GM21515 (cell line): Measurements from ENCODE around the gene EIPR1.

Experiments used
- ATAC-seq: cut with Tn5 transposase; IDR thresholded peaks from one replicate; pipeline ENCODE4 v1.9.1; 2021; ENCODE audit not compliant: unreplicated experiment

Gene EIPR1

DNA sequence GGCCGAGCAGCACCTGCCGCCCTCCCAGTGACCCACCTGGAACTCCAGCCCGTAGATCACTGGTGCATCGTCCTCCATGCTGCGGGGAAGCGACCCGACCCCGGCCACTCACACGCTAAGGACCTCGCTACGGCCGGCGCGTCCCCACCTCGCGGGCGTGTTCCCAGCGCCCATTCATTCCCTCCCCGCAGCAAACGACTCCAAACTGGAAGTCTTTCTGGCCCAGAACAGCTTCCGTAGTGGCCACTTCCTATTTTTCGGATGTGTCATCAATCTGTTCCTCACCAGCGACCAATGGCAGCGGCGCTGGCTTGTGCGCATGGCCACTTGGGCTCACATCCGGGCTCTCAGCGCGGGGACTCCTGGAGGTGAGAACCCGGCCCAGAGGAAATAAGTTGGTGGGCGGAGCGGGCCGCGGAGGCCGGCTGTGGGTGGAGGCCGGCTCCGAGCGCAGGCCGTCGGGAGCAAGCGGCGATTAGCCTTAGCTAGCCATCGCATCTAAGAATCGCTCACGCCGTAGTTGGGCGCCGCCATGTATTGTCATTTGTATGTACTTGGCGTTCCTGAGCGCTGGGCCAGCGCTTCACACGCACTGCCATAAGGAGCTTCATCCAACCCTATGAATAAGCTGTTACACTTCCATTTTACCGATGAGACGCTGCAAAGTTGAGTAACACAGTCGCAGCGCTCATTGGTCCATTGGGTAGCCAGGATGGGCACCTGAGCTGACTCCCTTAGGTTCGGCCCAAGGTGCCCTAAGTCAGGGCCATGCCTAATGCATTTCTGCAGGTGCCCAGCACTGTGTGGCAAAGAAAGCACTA lies at the start of gene EIPR1:
Gene EIPR1 (minus strand): TSS at position 207 of the 821 bp plus-strand sequence. CDS start 129 bp downstream, at position 78.
- peak; percentile 79 for ATAC-seq

DNA sequence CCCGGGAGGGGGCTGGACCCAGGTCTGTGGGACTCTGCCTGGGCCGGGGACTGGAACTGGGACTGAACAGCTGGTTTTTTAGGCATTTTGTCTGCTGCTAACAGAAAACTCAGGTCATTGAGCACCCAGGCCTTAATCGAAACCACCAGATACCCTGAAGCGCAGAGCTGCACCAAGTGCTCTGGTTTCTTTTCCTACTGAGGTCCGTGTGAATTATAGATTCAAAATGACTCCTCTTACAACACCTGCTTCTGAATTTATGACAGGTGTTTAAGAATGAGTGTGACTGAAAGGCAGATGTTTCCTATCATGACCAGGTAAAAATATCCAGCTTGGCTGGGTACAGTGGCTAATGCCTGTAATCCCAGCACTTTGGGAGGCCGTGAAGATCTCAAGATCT lies 49.7 kb upstream of the EIPR1 start:
- ATAC-seq, result peak; percentile 87

DNA sequence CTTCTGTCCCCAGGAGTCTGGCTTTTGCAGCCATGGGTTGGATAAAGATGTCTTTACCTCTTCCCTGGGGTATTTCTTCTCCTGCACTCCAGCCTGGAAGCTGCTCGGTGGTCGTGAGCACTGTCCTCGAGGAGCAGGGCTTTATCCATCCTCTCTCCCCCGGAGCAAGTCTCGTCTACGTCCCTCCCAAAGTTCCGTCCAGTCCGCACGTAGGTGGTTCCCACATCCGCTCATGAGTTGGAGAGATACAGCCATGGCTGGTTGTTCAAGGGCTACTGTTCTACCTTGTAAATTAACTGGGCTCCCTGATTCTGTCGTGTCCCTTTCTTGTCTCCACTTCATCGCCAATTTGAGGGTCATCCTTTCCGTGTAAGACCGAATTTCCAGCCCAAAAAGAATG lies 49.0 kb upstream of the EIPR1 start:
- ATAC-seq, result no peak

DNA sequence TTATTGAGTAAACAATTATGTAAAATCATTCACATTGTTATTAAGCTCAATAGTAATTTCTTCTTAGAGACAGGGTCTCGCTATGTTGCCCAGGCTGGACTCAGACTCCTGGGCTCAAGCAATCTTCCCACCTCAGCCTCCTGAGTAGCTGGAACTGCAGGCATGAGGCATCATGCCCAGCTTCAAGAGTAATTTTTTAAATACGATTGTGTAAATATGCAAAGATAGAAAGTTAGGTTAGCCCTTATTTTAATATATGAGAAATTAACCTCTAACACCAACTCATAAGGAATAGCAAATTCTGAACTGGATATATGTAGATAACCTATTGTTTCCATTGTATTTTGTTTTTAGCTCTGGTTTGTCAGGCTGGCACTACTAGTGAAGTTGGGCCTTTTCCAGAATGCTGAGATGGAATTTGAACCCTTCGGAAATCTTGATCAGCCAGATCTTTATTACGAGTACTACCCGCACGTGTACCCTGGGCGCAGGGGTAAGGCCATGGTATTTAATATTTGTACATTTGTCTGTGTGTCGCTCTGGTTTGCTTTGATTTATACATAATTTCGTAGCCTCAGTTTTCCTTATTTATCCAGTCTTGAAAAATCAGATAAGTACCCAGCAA lies 46.7 kb upstream of the EIPR1 start:
- no peak for ATAC-seq

DNA sequence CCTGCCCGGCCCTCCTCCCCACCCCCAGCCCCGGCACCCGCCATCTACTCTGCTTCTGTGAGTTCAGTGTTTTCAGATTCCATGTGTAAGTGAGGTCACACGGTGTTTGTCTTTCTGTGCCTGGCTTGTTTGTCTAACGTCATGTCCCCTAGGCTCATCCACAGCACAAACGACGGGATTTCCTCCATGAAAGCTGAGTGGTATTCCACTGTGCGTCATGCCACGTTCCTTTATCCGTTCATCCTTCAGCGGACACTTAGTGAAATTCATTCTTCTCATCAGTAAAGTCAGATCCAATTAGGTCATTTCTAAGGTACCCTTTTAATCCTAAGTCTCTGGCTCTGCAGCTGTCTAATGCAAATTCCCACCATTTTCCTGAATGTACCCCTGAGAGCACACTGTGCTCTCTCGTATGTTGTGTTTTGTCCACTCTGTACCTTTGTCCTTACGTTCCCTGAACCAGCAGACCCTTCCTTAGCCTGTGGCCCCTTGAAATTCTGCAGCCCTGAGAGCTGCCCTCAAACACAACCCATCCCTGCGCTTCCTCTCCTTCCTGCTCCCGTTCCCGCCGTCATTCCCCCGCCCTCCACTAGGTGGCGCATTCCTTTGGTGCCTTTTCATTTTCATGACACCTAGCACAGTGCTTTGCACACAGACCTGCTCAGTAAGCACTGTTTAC lies 46.0 kb upstream of the EIPR1 start:
- ATAC-seq, result no peak

DNA sequence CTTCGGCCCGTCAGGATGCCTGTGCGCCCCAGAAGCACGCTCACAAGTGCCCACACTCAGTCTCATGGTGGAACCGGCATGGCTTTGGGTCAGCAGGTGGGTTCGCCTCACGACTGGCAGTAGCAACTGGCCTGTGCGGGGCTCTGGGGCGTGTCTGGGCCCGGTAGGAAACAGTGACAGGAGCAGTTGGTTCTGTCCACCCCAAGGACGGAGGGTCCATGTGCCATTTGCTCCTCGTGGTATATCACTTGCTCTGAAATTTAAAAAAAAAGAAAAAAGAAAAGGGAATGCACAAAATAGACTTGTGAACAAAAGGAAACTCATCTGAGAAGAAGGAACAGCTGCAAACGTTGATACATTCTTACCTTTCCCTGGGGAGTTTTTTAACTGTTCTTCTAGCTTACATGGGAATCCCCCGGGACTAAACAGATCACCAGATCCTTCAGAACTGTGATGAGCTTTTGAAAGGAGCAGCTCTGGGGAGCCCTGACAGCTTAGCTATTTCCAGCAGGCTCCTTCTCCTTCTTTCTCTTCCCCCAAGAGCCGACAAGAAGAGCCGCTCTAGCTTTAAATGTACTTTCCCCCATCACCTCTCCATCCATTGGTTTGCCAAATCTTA lies 44.7 kb upstream of the EIPR1 start:
- ATAC-seq, result no peak

DNA sequence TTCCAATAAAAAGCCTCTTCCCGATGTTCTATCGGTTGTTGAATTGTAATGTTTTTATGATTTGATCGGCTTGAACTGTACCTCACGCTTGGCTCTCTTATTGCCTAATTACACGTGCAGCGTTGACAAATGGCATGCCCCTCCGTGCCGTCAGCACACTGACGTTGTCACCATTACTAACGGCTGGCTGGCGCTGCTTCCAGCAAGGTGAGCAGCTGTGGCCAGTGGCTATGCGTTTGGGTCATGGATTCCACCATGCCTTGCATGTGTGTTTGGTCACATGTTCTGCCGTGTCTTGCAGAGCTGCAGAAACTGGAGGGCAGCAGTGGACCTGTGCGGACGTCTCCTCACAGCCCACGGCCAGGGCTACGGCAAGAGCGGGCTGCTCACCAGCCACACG lies 44.0 kb upstream of the EIPR1 start:
- ATAC-seq, result no peak

DNA sequence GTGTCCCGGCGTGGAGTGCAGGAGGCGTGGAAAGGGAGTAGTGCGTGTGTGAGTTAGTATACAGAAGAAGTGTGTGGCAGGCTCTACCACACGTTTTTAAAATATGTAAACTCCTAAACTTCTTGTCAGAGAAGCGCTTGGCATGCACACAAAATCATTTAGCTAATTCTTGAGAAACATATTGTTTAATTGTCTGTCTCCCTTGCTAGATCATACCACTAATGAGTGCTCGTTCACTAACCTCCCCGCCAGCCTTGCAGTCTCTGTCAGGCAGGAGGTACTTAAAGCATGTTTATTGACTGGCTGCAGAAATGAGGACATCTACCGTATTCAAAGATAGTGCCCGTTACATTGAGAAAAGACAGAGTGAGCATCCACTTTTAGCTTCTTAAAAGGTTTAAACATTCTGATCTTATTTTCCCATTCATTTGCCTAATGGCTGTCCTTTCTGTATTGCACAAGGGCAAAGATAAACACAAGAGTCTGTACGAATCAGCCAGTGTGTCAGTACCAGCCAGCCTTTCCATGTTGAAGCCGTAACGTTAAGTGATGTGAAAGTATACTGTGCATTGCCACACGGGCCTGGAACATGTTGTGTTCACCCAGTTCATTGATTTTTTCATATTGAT lies 43.3 kb upstream of the EIPR1 start:
- no peak for ATAC-seq

DNA sequence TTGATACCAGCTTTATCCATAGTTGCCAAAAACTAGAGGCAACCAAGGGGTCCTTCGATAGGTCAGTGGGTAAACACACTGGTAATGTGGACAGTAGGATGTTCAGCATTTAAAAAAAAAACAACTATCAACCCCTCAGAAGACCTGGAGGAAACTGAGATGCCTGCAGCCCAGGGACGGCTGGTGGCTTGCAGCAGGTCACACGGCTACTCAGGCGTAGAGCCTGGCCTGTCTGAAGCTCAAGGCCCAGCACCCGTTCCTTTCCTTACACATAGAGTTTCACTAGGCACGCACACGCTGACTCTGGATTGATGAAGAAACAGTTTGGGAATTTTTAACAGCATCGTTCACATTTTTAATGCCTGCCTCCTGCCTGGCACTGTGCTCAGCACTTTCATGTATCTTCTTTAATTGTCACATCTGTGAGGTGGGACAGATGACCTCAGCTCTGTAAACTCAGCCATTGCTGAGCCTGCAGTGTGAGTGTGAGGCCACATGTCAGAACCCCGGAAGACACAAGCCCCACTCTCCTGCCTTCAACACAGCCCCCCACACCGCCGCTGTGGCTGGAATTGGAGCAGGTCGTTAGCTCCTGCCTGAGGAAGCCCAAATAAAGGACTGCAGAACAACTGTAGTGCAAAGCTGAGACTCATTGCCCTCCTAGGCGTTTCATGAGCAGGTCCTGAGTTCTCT lies 42.6 kb upstream of the EIPR1 start:
- ATAC-seq, result no peak

DNA sequence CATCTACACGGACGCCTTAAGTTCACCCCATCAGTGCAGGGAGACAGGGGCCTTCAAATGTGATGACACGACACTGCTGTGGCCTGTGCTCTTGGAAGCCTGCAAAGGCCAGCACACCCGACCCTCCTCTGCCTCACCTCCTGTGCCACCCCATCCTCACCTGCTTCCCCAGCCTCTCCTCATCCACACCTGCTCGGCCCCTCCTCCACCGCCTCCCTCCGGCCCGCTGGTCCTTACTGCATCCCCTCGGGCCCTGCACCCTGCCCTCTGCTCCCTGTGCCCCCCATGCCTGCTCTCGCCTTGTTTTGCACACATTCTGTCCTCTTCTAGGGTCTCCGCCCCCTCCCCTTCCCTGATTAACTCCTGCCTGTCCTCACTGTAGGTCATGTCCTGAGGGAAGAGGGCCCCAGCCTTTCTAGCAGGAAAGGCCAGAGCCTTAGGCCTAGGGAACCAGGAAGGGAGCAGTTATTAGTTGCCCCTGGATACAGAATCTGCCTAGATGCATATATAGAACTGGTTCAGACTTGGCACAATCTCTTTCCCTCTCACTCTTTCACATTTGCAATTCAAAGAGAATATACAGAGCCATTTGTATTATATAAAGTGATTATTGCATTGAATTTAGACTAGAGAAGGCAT lies 41.3 kb upstream of the EIPR1 start:
- ATAC-seq, result no peak

DNA sequence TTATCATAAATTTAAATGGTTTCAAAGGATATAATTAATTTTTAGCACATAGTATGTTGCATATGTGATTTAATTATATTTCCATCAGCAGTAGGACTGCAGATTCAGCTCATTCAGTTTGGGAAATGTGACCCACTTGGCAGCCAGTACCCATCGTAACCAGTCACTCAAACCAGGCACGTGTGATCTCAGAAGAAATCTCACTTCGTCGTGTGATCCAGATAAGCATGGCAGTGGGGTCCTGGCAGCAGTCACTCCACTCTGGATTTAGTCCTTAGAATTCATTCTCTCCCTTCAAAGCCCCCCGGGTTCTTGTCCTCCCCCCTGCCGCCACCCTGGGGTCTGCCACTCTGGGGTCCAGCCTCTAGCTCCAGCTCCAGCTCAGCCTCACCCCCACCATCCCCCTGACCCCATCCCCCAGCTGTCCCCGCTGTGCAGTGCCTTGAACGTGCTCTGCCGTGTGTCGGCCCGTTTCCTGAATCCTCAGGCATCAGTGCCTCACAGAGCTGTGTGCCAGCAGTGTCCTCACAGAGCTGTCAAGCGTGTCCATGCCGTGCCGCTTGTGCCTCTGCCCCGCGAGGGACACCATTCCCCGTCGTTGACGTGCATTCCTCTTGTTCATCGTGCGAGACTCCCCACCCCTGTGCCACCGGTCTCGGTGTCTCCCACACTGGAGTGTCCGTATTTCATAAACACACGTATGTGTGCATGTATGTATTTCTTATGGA lies 36.7 kb upstream of the EIPR1 start:
- no peak for ATAC-seq

DNA sequence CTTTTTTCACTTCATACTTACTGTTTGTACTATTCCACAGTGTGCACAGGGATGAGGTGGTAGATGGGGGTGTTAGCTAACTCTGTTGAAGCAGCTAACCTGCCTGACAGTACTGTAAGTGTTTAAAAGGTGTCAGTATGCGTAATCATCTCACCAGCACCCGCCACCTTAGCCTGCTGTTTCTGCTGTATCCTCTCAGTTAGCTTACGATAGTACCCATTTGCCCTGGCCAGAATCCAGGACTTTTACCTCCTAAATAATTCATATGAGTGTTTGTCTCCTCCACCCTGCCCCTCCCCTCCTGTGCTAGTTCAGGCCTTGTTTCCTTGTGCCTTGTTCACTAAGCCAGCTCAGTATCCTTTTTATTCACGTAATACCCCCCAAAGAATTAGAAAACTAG lies 36.1 kb upstream of the EIPR1 start:
- no peak for ATAC-seq

DNA sequence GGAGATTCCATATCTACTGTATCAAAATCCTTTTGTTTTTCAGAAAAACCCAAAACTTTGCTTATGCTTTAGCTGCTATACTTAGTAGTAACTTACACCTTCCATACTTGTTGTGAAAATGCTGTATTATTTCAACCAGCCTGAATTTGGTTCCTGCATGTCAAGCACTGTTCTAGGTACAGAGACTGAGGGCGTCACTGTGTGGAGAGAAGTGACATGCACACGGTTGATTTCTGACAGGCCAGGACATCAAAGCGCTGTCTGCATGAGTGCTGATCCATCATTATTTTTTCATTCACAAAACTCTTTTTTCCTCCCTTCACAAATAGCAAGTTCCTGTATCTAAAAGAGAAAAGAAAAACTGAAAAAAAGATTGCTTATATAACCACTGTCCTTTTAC lies 33.5 kb upstream of the EIPR1 start:
- ATAC-seq, result no peak

DNA sequence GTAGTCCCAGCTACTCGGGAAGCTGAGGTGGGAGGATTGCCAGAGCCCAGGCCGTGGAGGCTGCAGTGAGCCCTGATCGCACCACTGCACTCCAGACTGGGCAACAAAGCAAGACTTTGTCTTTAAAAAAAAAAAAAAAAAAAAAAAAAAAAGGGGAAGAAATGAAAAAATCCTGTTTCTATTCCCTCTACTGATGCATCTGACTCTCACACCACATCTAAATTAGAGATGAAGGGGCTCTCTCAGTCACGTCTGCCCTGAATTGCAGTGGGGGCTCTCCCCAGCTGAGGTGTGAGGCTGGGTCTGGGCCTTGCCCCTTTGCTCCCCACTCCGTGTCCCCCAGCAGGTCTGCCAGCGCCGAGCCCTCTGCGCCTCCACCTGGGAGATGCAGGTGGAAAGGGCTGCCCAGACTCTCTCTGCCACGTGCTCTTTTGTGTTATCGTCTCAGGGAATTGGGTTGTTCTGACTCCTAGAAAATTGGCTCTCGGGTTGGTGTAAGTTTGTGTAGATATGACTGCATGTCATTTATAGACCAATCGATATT lies 32.1 kb upstream of the EIPR1 start:
- no peak for ATAC-seq

DNA sequence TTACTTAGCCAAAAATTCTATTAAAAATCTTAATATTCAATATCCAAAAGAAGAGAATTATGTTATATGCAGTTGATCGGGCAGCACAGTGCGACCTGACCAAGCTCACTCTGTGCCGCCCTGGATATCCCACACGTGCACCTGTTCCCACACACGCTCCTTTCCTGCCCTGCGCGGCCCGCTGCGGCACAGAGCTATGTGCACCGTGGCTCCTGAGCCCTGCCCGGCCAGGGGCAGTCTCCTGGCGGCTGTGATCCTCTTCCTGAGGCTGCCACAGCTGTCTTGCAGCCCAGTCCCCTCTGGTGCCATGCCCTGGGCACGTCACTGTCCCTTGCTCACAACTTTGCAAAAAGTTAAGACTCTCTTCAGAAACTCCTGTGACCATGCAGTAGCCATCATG lies 31.2 kb upstream of the EIPR1 start:
- no peak for ATAC-seq

DNA sequence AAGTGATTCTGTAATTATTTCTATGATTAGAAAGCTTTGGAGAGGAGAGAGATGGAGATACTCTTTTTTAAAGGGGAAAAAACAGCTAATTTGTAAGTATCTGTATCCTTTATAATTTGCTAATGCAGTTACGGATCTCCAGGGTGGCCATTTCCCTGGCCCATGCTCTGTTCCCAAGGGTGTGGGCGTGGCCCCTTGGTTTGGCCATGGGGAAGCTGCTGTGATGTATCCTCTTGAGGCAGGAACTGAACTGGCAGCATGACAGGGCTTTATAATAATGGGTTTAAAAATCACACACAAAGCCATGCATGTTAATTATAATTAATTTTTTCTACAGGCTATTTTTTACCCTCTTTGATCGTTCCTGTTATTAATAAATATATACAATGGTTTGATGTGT lies 28.9 kb upstream of the EIPR1 start:
- no peak for ATAC-seq

DNA sequence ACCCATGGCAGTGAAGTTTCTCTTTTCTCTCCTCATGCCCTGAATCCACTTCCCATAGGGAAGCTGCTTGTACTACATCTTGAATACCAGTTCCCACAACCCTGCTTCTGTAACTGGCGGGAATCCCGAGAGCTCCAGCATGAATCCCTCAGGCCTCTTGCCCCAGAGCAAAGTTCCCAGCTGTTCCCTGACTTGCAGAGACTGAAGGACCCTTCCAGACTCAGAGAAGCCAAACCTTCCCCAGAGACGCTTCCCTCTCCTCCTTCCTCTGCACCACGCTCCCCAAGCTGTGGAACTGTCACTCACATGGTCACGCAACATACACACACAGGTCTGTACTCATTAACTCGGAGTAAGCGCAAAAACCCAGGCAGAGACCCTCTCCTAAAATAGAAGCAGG lies 28.3 kb upstream of the EIPR1 start:
- ATAC-seq, result no peak

DNA sequence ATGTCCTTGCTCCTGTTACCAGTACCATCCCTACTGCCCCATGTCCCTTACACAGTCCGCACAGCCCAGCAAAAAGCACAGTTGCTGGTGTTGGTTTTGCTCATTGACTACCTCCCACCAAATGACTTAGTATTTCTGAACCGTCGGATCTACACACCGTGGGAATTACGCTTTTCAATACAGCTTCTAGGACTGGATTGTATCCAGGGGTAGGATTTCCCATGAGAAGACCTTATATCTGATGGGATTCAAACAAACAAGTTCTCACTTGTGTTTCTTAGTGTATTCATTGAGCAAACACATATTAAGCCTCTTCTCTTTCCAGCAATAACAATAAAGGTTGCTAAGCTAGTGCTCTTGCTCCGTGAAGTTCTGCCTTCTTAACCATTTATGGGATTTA lies 27.7 kb upstream of the EIPR1 start:
- no peak for ATAC-seq

DNA sequence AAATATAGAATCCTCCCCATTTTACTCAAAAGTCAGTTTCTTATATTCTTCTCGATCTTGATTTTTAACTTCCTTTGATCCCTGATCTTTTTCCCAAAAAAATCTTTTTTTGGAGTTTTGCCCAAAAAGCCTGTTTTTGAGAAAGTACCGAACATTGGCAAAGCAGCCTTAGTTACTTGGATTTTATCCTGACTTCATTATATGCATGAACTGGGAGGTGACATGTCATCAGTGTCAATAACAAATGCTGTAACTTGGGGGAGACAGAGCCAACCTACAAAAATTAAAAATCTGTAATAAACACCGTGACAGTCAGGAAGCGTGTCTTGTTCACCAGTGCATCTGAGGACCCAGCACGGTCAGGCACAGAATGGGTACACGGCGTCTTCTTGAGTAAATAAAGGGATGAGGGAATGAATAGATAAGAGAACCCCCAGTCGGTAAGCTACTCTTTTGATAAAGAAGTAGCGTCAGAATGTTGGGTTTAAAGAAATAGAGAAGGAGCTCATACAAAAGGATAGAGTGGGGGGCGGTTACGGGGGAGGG lies 26.8 kb upstream of the EIPR1 start:
- no peak for ATAC-seq
